GM23338 (cell line): ENCODE data around the gene CDC27. TPM values are rescaled to one million over a fixed set of nuclear protein-coding genes. Genes with fewer than 3 reads are reported as not detected.

Experiments
- ATAC-seq: fragments of 200-7000 bp; cut with Tn5 transposase; 3 replicates; pipeline ENCODE4 v1.9.1; 2020
- DNase-seq: peaks from one replicate; pipeline ENCODE4 v3.0.0-alpha.2; 2015; ENCODE audit warnings: low spot score
- H2AFZ ChIP-seq: fragments of 200-600 bp; sonication (generic); 2 replicates; pipeline ENCODE4 v1.8.0; 2016; ENCODE audit warnings: antibody characterized with exemption, mild to moderate bottlenecking, moderate library complexity
- H3F3A ChIP-seq: fragments of 200-600 bp; sonication (generic); replicated peaks from 2 replicates; pipeline ENCODE4 v1.8.0; 2017; ENCODE audit warnings: antibody characterized with exemption, mixed run types, low read depth
- H3K27ac ChIP-seq: fragments of 200-600 bp; sonication (generic); 2 replicates; pipeline ENCODE4 v1.6.1; 2016; ENCODE audit warnings: low read depth
- H3K27me3 ChIP-seq: fragments of 200-600 bp; sonication (generic); 2 replicates; pipeline ENCODE4 v1.8.0; 2016; ENCODE audit warnings: mild to moderate bottlenecking, mixed run types, moderate library complexity; ENCODE audit not compliant: insufficient read depth
- H3K36me3 ChIP-seq: fragments of 200-600 bp; sonication (generic); 2 replicates; pipeline ENCODE4 v1.8.0; 2016; ENCODE audit warnings: mild to moderate bottlenecking; ENCODE audit not compliant: insufficient read depth
- H3K4me1 ChIP-seq: fragments of 200-600 bp; sonication (generic); 2 replicates; pipeline ENCODE4 v1.8.0; 2016; ENCODE audit warnings: mild to moderate bottlenecking, moderate library complexity; ENCODE audit not compliant: insufficient read depth
- H3K4me2 ChIP-seq: fragments of 200-600 bp; sonication (generic); 2 replicates; pipeline ENCODE4 v1.7.1; 2017; ENCODE audit warnings: mixed run types
- H3K4me3 ChIP-seq: fragments of 200-600 bp; sonication (generic); 2 replicates; pipeline ENCODE4 v1.6.1; 2016; ENCODE audit warnings: mixed run types
- H3K79me2 ChIP-seq: fragments of 200-600 bp; sonication (generic); replicated peaks from 2 replicates; pipeline ENCODE4 v1.8.0; 2017; ENCODE audit warnings: mild to moderate bottlenecking; ENCODE audit not compliant: insufficient read depth
- H3K9me2 ChIP-seq: fragments of 200-600 bp; sonication (generic); 2 replicates; pipeline ENCODE4 v1.8.0; 2017; ENCODE audit not compliant: insufficient read depth
- H4K20me1 ChIP-seq: fragments of 200-600 bp; sonication (generic); replicated peaks from 2 replicates; pipeline ENCODE4 v1.8.0; 2017; ENCODE audit warnings: mild to moderate bottlenecking; ENCODE audit not compliant: insufficient read depth
- H3K27ac Mint-ChIP-seq: 2 replicates; pipeline ENCODE4 v1.8.0; 2020; ENCODE audit warnings: inconsistent platforms, mild to moderate bottlenecking, moderate library complexity, mixed read lengths
- H3K27me3 Mint-ChIP-seq: 3 replicates; pipeline ENCODE4 v1.8.0; 2022; ENCODE audit warnings: low read depth, mild to moderate bottlenecking, moderate library complexity, mixed read lengths, inconsistent platforms; ENCODE audit not compliant: insufficient read depth, poor library complexity
- H3K36me3 Mint-ChIP-seq: 3 replicates; pipeline ENCODE4 v1.8.0; 2021; ENCODE audit warnings: low read depth, mild to moderate bottlenecking, inconsistent platforms, moderate library complexity, mixed read lengths
- H3K4me1 Mint-ChIP-seq: 3 replicates; pipeline ENCODE4 v1.8.0; 2020; ENCODE audit warnings: mild to moderate bottlenecking, inconsistent platforms, mixed read lengths
- H3K4me3 Mint-ChIP-seq: 3 replicates; pipeline ENCODE4 v1.8.0; 2021; ENCODE audit warnings: moderate library complexity, mild to moderate bottlenecking, inconsistent platforms, mixed read lengths
- H3K9me3 Mint-ChIP-seq: 3 replicates; pipeline ENCODE4 v1.8.0; 2020; ENCODE audit warnings: moderate library complexity, mild to moderate bottlenecking, inconsistent platforms, mixed read lengths
- CREB1 ChIP-seq: fragments of 250-450 bp; sonication (Bioruptor Pico); IDR thresholded peaks from 2 replicates; pipeline ENCODE4 v1.5.0; 2020; ENCODE audit warnings: low read depth, mild to moderate bottlenecking, moderate library complexity
- EZH2 ChIP-seq: fragments of 200-600 bp; sonication (generic); IDR thresholded peaks from one replicate; pipeline ENCODE4 v1.8.0; 2017; ENCODE audit warnings: antibody characterized with exemption, mild to moderate bottlenecking, low read depth; ENCODE audit not compliant: unreplicated experiment
- EZH2phosphoT487 ChIP-seq: fragments of 200-600 bp; sonication (generic); IDR thresholded peaks from one replicate; pipeline ENCODE4 v1.8.1; 2018; ENCODE audit warnings: antibody characterized with exemption; ENCODE audit not compliant: unreplicated experiment
- JUNB ChIP-seq: IDR thresholded peaks from one replicate; pipeline ENCODE4 v1.6.1; 2016; ENCODE audit warnings: antibody characterized with exemption; ENCODE audit not compliant: unreplicated experiment
- POLR2AphosphoS5 ChIP-seq: IDR thresholded peaks from 2 replicates; pipeline ENCODE4 v1.6.1; 2016; ENCODE audit warnings: antibody characterized with exemption, low read depth
- ZNF114 ChIP-seq: fragments of 250-450 bp; sonication (Bioruptor Pico); IDR thresholded peaks from 2 replicates; pipeline ENCODE4 v1.5.0; 2020; ENCODE audit warnings: mild to moderate bottlenecking, moderate library complexity
- ZNF331 ChIP-seq: fragments of 250-450 bp; sonication (Bioruptor Pico); IDR thresholded peaks from 2 replicates; pipeline ENCODE4 v1.5.0; 2020; ENCODE audit warnings: low read depth, mild to moderate bottlenecking, moderate library complexity
- polyA plus RNA-seq: library from polyadenylated mRNA; unstranded; fragments of >200 nt; fragmentation: Nextera tagmentation; extraction: Ambion mirVana; gene quantifications from 2 replicates; pipeline ENCODE4 v1.2.1, GENCODE V29; 2016
- total RNA-seq: library from RNA; depleted of rRNA; stranded (reverse); fragments of >200 nt; shearing (Covaris generic); gene quantifications from 2 replicates; pipeline ENCODE4 v1.2.3, GENCODE V29; 2014
- TF ChIP-seq, protein P1 (sequence below): fragments of 250-450 bp; sonication (Bioruptor Pico); IDR thresholded peaks from 2 replicates; pipeline ENCODE4 v1.5.0; 2020; ENCODE audit warnings: mild to moderate bottlenecking, moderate library complexity
- TF ChIP-seq, protein P2 (sequence below): IDR thresholded peaks from 2 replicates; pipeline ENCODE4 v1.6.1; 2016; ENCODE audit warnings: antibody characterized with exemption

The CDC27 gene
- total and polyA plus RNA-seq, 2 experiments from 2014 or later = 49.7 to 85.5 TPM

DNA sequence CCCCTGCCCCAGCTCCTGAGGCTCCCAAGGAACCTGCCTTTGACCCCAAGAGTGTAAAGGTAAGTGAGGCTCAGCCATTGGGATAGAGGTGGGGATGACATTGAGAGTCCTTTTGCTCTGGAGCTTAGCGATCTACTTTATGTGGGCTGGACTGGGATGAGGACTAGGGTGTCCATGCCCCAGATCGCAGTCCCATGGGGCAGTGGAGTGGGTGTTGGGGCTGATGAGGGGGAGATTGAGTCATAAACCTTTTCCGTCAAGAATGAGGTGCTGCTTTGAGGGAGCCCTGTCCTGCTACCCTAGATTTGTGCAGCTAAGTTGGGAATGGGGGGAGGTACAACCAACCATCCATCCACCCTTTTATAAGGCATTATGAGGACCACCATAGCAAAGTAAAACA lies 20.4 kb upstream of the CDC27 start:
- Histone ChIP-seq H3K79me2 (no peaks in the 10 kb centered on the region), H3K4me2 (no peak overlapping the region), H3K9me2 (no peaks in the 10 kb centered on the region), H3K27me3 (no peaks in the 10 kb centered on the region), H3K36me3 (no peaks in the 10 kb centered on the region), H3K27ac (no peak overlapping the region), H3F3A (no peaks in the 10 kb centered on the region), H3K4me1 (peaks cover 4% of the 10 kb centered on the region; the same call in 1 of the 2 replicates), H3K4me3 (no peak overlapping the region), H4K20me1 (no peaks in the 10 kb centered on the region), H2AFZ (no peak overlapping the region; the same call in 1 of the 2 replicates)
- no peak for DNase-seq
- H3K36me3 Mint-ChIP-seq = no peaks in the 10 kb centered on the region
- H3K4me1 Mint-ChIP-seq = peaks cover 8% of the 10 kb centered on the region
- peaks cover 5% of the 10 kb centered on the region for H3K27me3 Mint-ChIP-seq
- TF ChIP-seq JUNB (no peak), CREB1 (CRISPR knock-in tag) (no peak), ZNF331 (CRISPR knock-in tag) (no peak), EZH2 (no peak), POLR2AphosphoS5 (no peak), ZNF114 (CRISPR knock-in tag) (no peak)
- H3K9me3 Mint-ChIP-seq = no peaks in the 10 kb centered on the region
- no peak overlapping the region for H3K27ac Mint-ChIP-seq
- ATAC-seq = no peak
- H3K4me3 Mint-ChIP-seq = no peak overlapping the region

DNA sequence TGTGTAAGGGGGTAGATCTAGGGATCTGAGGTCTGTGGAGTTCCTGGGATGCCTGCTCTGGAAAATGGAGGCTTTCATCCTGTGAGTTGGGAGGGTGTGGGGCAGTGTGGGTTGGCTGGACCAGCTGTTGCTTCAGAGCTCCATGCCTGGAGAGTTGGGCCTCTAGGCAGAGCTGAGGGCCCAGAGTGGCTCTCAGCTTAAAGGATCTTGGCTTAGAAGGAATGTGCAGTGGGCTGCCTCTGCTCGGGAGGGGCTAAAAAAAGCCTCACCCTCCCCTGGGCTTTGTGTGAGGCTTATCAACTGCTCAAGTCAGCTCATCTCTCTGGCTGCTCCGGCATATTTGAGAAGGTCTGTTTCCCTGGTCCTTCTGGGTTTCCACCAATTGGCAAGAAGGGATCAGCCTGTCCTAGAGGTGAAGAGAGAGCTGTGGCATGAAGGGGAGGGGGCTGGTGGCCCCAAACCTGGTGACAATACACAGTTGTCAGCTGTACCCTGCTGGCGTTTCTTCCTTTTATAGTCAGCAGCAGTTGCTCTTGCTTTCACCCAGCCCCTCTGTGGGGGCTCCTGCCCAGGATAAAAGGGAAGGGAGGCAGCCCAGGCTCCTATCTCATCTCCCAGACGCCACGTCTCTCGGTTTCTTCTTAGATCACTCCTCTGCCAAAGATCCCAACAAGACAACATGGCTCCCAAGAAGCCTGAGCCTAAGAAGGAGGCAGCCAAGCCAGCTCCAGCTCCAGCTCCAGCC lies 19.8 kb upstream of the CDC27 start, which contains the start of gene MYL4:
TSS of gene MYL4 (plus strand) at position 605 of the 745 bp plus-strand sequence. CDS start at position 680, 75 bp downstream.
- peaks cover 5% of the 10 kb centered on the region for H3K27me3 Mint-ChIP-seq
- no peaks in the 10 kb centered on the region for H3F3A ChIP-seq
- H3K9me3 Mint-ChIP-seq = no peaks in the 10 kb centered on the region
- no peaks in the 10 kb centered on the region for H3K27me3 ChIP-seq
- H3K27ac Mint-ChIP-seq = no peak within 1 kb of the TSS
- no peak for TF ChIP-seq ZNF114 (CRISPR knock-in tag)
- no peak for TF ChIP-seq EZH2phosphoT487
- TF ChIP-seq, protein P1, sequence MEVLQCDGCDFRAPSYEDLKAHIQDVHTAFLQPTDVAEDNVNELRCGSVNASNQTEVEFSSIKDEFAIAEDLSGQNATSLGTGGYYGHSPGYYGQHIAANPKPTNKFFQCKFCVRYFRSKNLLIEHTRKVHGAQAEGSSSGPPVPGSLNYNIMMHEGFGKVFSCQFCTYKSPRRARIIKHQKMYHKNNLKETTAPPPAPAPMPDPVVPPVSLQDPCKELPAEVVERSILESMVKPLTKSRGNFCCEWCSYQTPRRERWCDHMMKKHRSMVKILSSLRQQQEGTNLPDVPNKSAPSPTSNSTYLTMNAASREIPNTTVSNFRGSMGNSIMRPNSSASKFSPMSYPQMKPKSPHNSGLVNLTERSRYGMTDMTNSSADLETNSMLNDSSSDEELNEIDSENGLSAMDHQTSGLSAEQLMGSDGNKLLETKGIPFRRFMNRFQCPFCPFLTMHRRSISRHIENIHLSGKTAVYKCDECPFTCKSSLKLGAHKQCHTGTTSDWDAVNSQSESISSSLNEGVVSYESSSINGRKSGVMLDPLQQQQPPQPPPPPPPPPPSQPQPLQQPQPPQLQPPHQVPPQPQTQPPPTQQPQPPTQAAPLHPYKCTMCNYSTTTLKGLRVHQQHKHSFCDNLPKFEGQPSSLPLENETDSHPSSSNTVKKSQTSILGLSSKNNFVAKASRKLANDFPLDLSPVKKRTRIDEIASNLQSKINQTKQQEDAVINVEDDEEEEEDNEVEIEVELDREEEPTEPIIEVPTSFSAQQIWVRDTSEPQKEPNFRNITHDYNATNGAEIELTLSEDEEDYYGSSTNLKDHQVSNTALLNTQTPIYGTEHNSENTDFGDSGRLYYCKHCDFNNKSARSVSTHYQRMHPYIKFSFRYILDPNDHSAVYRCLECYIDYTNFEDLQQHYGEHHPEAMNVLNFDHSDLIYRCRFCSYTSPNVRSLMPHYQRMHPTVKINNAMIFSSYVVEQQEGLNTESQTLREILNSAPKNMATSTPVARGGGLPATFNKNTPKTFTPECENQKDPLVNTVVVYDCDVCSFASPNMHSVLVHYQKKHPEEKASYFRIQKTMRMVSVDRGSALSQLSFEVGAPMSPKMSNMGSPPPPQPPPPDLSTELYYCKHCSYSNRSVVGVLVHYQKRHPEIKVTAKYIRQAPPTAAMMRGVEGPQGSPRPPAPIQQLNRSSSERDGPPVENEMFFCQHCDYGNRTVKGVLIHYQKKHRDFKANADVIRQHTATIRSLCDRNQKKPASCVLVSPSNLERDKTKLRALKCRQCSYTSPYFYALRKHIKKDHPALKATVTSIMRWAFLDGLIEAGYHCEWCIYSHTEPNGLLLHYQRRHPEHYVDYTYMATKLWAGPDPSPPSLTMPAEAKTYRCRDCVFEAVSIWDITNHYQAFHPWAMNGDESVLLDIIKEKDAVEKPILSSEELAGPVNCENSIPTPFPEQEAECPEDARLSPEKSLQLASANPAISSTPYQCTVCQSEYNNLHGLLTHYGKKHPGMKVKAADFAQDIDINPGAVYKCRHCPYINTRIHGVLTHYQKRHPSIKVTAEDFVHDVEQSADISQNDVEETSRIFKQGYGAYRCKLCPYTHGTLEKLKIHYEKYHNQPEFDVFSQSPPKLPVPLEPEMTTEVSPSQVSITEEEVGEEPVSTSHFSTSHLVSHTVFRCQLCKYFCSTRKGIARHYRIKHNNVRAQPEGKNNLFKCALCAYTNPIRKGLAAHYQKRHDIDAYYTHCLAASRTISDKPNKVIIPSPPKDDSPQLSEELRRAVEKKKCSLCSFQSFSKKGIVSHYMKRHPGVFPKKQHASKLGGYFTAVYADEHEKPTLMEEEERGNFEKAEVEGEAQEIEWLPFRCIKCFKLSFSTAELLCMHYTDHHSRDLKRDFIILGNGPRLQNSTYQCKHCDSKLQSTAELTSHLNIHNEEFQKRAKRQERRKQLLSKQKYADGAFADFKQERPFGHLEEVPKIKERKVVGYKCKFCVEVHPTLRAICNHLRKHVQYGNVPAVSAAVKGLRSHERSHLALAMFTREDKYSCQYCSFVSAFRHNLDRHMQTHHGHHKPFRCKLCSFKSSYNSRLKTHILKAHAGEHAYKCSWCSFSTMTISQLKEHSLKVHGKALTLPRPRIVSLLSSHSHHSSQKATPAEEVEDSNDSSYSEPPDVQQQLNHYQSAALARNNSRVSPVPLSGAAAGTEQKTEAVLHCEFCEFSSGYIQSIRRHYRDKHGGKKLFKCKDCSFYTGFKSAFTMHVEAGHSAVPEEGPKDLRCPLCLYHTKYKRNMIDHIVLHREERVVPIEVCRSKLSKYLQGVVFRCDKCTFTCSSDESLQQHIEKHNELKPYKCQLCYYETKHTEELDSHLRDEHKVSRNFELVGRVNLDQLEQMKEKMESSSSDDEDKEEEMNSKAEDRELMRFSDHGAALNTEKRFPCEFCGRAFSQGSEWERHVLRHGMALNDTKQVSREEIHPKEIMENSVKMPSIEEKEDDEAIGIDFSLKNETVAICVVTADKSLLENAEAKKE (CRISPR knock-in tag) = no peak
- TF ChIP-seq CREB1 (CRISPR knock-in tag) = no peak
- TF ChIP-seq ZNF331 (CRISPR knock-in tag) = no peak
- TF ChIP-seq EZH2 = no peak
- TF ChIP-seq, protein P2, sequence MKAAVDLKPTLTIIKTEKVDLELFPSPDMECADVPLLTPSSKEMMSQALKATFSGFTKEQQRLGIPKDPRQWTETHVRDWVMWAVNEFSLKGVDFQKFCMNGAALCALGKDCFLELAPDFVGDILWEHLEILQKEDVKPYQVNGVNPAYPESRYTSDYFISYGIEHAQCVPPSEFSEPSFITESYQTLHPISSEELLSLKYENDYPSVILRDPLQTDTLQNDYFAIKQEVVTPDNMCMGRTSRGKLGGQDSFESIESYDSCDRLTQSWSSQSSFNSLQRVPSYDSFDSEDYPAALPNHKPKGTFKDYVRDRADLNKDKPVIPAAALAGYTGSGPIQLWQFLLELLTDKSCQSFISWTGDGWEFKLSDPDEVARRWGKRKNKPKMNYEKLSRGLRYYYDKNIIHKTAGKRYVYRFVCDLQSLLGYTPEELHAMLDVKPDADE = no peak
- no peak for TF ChIP-seq POLR2AphosphoS5
- no peaks in the 10 kb centered on the region for H3K9me2 ChIP-seq
- H3K4me1 Mint-ChIP-seq = peaks cover 11% of the 10 kb centered on the region
- H3K36me3 Mint-ChIP-seq = no peaks in the 10 kb centered on the region
- no peak within 1 kb of the TSS for H3K27ac ChIP-seq
- H3K4me1 ChIP-seq = peaks cover 8% of the 10 kb centered on the region; the same call in 1 of the 2 replicates
- H3K4me3 ChIP-seq = no peak within 1 kb of the TSS
- DNase-seq (no peak), ATAC-seq (no peak)
- H4K20me1 ChIP-seq = no peaks in the 10 kb centered on the region
- no peaks in the 10 kb centered on the region for H3K79me2 ChIP-seq
- no peak within 1 kb of the TSS for H3K4me2 ChIP-seq
- peak within 1 kb of the TSS; percentile 18; the same call in 1 of the 2 replicates for H2AFZ ChIP-seq
- no peaks in the 10 kb centered on the region for H3K36me3 ChIP-seq
- H3K4me3 Mint-ChIP-seq = no peak within 1 kb of the TSS
